DMS53 (cell line): ENCODE data around the gene CLEC6A.
"Not testable (repeated sequence)": the region's sequence is repeated elsewhere in the genome, so short reads cannot be mapped to it uniquely, and the experiment has no call there.

ENCODE experiments used
- DNase-seq: peaks from one replicate; lab custom pipeline; 2025; lab: John Stamatoyannopoulos, UW

Gene CLEC6A

DNA sequence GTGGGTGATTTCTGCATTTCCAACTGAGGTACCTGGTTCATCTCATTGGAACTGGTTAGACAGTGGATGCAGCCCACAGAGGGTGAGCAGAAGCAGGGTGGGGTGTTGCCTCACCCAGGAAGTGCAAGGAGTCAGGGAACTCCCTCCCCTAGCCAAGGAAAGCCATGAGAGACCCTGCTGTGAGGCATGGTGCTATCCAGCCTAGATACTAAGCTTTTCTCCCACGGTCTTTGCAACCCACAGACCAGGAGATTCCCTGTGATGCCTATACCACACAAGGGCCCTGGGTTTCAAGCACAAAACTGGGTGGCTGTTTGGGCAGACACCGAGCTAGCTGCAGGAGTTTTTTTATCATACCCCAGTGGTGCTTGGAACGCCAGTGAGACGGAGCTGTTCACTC, 39.9 kb downstream of the CLEC6A start:
- not testable (repeated sequence) for DNase-seq

DNA sequence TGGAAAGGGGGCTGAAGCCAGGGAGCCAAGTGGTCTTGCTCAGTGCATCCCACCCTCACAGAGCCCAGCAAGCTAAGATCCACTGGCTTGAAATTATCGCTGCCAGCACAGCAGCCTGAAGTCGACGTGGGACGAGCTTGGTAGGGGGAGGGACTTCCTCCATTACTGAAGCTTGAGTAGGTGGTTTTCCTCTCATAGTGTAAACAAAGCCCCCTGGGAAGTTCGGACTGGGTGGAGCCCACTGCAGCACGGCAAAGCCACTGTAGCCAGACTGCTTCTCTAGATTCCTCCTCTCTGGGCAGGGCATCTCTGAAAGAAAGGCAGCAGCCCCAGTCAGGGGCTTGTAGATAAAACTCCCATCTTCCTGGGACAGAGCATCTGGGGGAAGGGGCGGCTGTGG, 40.3 kb downstream of the CLEC6A start:
- not testable (repeated sequence) for DNase-seq

DNA sequence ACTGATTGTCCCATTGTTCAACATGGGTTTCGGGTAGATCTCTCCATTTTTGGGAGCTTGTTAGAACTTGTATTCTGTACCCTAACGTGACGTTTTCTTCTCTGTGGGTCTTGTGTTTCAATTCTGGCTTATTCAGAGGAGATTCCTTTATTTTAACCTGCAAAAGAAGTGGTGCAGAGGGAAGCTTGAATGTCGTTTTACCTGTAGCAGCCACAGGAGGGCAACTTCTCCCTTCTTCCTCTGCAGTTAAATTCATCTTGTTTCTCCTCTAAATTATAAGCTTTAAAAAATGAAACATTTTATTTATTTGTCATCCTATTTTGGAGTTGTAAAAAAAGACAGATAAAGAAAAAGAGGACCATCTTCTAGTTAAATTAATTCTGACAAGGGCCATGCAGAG, 43.9 kb downstream of the CLEC6A start:
- DNase-seq, result peak; percentile 32

DNA sequence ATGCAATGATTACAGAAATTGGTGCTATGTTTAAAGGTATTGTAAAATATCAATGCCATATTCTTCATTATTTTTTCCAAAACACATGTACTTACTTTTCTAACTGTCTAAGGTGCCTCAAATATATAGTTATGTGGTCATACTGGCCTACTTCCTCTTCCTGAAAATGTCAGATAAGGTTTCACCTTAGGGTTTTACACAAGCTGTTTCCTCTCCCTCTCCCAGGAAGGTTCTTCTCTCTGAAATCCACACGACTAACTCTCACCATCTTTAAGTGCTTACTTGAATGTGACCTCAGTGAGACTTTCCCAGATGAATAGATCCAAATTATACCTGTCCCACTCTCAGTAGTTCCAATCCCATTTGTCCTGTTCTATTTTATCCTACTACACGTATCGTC, 46.0 kb downstream of the CLEC6A start:
- no peak for DNase-seq

DNA sequence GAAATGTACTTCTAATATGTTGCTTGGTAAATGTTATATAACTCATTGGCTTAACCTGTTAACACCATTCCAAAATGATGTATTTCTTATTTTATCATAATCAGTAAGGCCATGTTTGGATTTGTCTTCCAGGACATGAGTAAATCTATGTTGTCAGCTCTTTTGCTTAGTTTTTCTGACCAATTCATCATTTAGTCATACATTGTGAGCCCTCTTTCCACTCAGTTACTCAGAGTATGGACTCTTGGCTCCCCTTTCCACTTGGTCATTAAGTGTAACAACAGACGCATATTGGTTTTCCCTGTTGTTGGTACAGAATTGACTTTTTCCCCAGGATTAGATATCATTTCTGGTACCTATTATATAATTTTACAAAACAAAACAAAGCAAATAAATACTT, 48.6 kb downstream of the CLEC6A start:
- no peak for DNase-seq

DNA sequence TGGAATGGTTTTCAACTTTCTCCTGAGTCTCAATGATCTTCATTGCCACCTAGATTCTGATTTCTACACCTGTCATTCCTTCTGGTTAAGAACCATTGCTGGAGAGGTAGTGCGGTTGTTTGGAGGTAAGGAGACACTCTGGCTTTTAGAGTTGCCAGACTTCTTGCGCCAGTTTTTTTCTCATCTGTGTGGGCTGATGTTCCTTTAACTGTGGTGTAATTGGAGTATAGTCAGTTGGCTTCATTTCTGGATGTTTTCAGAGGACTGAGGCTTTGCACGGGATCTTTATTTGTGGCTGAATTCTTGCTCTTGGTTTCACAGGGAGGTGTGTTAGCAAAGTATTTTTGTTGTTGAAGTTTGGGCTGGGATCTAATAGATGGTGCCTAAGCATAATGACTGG, 51.8 kb downstream of the CLEC6A start:
- no peak for DNase-seq

DNA sequence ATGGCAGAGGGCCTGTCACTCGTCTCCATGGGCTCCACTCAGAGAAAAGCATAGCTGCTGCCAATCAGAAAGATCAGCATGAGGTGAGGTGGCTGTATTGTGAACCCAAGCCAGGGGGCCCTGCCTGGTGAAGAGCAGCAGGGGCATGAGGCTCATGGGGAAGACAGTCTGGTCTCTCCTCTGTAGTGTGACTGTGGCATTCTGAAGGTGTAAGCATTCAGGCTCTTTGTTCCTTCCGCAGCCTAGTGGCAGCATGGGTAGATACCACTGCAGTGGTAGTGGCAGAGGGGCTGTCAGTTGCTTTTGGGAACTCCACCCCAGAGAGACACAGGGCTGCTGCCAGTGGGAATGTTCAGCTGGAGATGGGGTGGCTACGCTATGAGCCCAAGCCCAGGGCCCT, 52.5 kb downstream of the CLEC6A start:
- no peak for DNase-seq

DNA sequence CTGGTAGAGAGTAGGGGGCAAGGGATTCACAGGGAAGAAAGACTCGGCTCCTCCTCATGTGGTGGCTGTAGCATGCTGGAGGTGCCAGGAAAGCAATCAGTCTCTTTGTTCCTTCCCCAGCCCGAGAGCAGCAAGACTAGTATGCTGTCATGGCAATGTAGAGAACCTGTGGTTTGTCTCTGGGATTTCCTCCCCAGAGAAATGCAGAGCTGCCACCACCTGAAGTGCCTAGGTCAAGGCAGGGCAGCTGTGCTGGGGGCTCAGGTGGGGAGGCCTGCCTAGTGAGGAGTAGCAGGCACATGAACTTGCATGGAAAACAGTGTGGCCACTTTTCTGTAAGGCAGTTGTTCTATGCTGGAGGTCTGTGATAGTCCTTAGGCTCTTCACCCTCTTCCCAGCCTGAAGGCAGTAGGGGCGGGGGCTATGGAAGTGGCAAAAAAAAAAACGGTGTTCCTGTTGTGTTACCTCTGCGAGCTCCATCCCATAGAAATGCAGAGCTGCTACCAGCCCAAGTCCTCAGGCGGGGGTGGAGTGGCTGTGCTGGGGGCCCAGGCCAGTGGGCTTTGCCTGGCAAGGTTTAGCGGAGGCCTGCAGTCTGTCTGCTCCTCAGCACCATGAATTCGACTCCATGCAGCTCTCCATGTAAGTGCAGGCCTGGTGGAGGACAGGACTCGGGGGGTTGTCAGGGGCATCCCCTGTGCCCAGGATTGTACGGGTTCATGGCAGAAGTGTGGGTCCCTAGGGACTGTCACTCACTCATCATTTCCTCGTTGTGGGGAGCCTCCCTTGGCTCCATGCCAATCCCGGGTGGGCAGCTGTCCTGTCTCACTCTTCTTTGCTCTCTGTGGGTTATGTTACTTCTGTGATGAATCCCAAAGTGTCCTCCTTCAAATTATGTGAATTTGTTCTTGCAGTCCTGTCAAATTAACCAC, 53.4 kb downstream of the CLEC6A start:
- DNase-seq, result no peak

DNA sequence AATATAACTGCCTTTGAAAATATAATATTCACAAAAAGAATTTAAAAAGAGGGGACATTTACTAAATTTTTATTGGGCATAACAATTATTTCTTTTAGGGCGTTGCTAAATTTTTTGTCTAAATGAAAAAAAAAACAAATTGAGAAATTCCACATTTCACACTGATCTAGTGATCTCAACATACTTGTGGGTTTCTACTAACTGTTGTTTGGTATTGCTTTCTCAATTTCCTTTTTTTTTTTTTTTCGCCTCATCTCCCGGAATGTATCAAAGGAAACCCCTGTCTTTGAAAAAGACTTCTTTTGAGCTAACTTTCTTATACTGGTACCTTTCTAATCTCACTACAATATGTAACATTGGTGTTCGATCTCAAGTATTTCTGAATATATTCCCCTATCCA, 57.5 kb downstream of the CLEC6A start, which contains the start of gene CLEC4D:
CLEC4D (plus strand) TSS at position 248 of the 400 bp plus-strand sequence. CDS start 230 bp downstream, outside the sequence.
- no peak for DNase-seq

DNA sequence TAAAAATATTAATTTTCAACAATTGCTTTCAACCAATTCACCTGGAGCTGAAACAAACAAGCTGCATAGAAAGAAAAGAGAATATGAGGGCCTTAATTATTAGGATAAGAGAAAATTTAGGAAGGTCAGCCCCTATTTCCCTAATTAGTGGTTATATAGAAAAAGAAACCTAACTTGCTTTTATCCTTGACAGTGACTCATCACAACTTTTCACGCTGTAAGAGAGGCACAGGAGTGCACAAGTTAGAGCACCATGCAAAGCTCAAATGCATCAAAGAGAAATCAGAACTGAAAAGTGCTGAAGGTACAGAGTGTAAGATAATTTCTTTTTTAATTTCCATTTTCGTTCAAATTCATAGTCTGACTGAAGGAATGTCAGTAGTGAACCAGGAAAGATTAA, 62.2 kb downstream of the CLEC6A start:
- no peak for DNase-seq

DNA sequence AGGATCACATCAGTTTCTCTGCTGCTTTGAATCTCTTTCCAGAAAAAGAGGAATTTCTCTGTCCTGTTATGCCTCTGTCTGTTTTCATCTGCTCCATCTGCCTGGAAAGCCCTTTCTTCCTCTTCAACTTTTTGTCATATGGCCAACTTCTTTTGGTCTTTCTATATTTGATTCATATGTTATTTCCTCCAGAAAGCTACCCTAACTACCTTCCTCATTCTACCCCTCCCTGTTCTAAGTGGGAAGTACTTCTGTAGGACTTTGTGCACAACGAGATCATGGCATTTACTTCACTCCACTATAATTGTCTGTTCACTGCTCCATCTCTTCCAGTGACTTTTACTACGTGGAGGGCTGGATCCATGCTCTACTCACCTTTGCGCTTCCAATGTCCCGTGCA, 63.4 kb downstream of the CLEC6A start:
- no peak for DNase-seq

DNA sequence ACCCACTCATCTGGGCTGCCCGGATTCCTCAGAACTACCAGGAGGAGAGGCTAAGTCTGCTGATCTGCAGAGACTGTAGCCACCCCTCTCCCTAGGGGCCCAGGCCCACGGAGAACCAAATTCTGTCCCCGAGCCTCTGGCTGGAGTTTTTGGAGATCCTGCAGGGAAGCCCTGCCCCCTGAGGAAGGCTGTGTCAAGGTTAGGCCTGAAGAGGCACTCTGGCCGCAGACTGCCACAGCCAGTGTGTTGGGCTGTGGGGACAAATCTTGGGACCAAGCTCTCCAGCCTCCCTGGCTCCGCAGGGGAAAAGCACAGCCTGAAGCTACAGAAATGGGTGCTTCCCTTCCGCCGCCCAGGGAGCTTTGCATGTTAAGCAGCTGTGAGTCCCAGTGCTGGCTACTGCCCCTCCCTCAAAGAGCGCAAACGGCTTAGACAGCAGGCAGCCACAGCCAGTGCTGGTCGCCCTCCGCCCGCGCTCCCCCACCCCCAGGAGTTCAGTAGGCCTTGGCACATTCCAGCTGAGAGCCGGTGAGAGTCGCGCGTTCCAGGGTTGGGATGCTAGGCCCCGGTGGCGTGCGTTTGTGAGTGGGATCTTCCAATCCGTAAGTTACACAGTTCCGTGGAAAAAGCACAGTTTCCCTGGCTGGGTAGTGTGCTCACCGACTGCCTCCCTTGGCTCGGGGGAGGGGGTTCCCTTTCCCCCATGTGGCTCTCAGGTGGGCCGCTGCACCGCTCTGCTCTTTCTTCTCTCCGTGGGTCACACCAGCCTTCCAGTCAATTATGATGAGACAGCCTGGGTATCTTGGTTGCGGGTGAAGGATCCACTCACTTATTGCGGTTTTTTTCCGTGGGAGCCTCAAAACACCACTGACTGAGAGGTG, 71.7 kb downstream of the CLEC6A start:
- DNase-seq, result no peak
